ENCODE data around the gene RABGAP1L.

GRCh38 chr1:174689524-174689923, 530.2 kb downstream of the RABGAP1L start:
- TF ChIP-seq CTCF (conservative IDR thresholded peaks at IDR 0.05; ENCODE audit: low read length) (no peak), EZH2phosphoT487 (IDR thresholded peaks at IDR 0.05; ENCODE audit: borderline replicate concordance, low read depth, low read length) (no peak)

All from OCI-LY7 (cell line).